GM19035 (cell line): ENCODE measurements around the gene CMC2.

Experiments
- ATAC-seq: cut with Tn5 transposase; IDR thresholded peaks from one replicate; pipeline ENCODE4 v1.9.1; 2021; ENCODE audit not compliant: unreplicated experiment

CMC2 gene

GRCh38 chr16:80936410-80936809, 70.3 kb downstream of the CMC2 start:
- no peak for ATAC-seq

GRCh38 chr16:80935691-80936090, 71.0 kb downstream of the CMC2 start:
- ATAC-seq: no peak

- ATAC-seq: no peak
These were observed 74.0 kb downstream of the CMC2 start for GRCh38 chr16:80932708-80933095.

DNA sequence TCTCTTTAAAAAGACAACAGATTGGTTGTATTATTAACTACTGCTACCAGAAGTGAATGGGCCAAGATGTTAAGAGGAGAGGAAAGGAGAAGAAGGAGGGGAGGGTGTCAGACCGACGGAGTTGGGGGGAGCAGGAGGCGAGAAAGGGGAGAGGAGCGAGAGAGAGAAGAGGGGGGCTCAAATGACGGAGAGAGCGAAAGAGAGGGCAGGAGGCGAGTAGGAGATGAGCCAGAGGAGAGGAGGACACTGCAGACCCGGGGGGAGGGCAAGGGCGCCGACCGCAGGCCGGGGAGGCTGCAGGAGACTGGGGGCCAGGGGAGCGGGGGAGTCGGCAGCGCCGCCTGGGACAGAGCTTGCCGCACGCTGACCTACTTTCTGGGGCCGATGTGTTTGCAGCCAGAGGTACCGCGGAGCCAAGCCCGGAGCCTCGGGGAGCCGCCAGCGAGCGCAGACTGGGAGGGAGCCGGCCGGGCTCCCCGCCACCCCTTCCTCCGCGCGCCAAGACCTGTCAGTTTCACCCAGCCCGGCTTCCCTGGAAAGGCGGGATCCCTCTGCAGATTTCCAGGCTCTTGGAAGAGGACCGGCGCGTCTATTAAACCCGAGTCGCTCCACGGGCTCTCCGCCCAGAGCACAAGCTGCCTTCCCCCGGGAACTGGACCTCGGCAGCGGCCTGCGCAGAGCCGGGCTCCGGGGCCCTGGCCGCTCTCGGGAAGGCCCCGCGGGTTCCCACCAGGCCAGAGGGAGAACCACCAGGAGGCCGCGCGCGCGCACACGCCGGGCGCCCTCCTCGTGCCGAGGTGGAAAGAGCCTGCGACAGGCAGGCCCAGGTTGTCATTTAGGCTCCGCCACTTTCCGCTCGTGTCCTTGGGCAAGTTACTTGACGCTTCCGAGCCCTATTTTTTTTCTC, 74.6 kb downstream of the CMC2 start:
- no peak for ATAC-seq

GRCh38 chr16:80924372-80924978, 82.2 kb downstream of the CMC2 start:
- no peak for ATAC-seq

- ATAC-seq: no peak
These were observed 83.3 kb downstream of the CMC2 start for GRCh38 chr16:80923356-80923755.
